ENCODE data around the gene FBN1.

FBN1 gene

GRCh38 chr15:48625126-48625525, 20.4 kb downstream of the FBN1 start:
- peaks cover 5% of the 10 kb centered on the region for H3K27me3 Mint-ChIP-seq (ENCODE audit: low read depth)
- H3K36me3 Mint-ChIP-seq (ENCODE audit: low read depth) = no peaks in the 10 kb centered on the region
- no peaks in the 10 kb centered on the region for H3K9me3 Mint-ChIP-seq
- DNase-seq (ENCODE audit: low spot score) = no peak
- H3K27ac Mint-ChIP-seq = no peak overlapping the region
- H3K4me1 Mint-ChIP-seq (ENCODE audit: low read depth) = no peaks in the 10 kb centered on the region
- H3K4me3 Mint-ChIP-seq = no peak overlapping the region

DNA sequence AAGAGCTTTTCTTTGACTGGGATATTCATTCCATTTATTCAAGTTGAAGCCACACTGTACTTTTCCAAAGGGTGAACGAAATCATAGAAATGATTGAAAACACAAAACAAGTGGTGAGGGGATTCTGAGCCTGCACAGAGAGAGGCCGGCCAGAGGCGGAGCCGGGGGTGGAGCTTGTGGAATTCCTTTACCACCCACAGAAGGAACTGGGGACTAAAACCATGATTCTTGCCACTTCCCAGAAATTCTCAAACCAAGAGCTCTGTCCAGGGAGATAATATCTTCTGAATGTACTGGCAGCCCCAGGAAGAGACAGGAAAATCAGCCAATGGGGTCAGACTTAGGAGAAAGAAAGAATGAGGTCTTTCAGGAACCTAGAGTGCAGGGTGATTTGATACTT, 20.8 kb downstream of the FBN1 start:
- no peaks in the 10 kb centered on the region for H3K4me1 Mint-ChIP-seq (ENCODE audit: low read depth)
- H3K27me3 Mint-ChIP-seq (ENCODE audit: low read depth) = peaks cover 5% of the 10 kb centered on the region
- DNase-seq (ENCODE audit: low spot score) = no peak
- no peak overlapping the region for H3K27ac Mint-ChIP-seq
- H3K36me3 Mint-ChIP-seq (ENCODE audit: low read depth) = no peaks in the 10 kb centered on the region
- H3K9me3 Mint-ChIP-seq = no peaks in the 10 kb centered on the region
- no peak overlapping the region for H3K4me3 Mint-ChIP-seq

GRCh38 chr15:48623456-48623855, 22.1 kb downstream of the FBN1 start:
- H3K36me3 Mint-ChIP-seq (ENCODE audit: low read depth) = no peaks in the 10 kb centered on the region
- H3K27ac Mint-ChIP-seq = no peak overlapping the region
- H3K4me1 Mint-ChIP-seq (ENCODE audit: low read depth) = no peaks in the 10 kb centered on the region
- no peak for DNase-seq (ENCODE audit: low spot score)
- no peaks in the 10 kb centered on the region for H3K9me3 Mint-ChIP-seq
- H3K27me3 Mint-ChIP-seq (ENCODE audit: low read depth) = peaks cover 5% of the 10 kb centered on the region
- no peak overlapping the region for H3K4me3 Mint-ChIP-seq

- no peak overlapping the region for H3K4me3 Mint-ChIP-seq
- no peak overlapping the region for H3K27ac Mint-ChIP-seq
Measured at GRCh38 chr15:48622237-48622636, 23.3 kb downstream of the FBN1 start.

GRCh38 chr15:48619446-48619845, 26.1 kb downstream of the FBN1 start:
- Mint-ChIP-seq H3K36me3 (ENCODE audit: low read depth) (no peaks in the 10 kb centered on the region), H3K4me1 (ENCODE audit: low read depth) (no peaks in the 10 kb centered on the region), H3K27ac (no peak overlapping the region), H3K9me3 (no peaks in the 10 kb centered on the region), H3K27me3 (ENCODE audit: low read depth) (peaks cover 4% of the 10 kb centered on the region), H3K4me3 (no peak overlapping the region)
- DNase-seq (ENCODE audit: low spot score) = no peak

More at GRCh38 chr15:48622237-48622636, 23.3 kb downstream of the FBN1 start:
- Mint-ChIP-seq H3K4me1 (ENCODE audit: low read depth) (no peaks in the 10 kb centered on the region), H3K27me3 (ENCODE audit: low read depth) (peaks cover 5% of the 10 kb centered on the region), H3K9me3 (no peaks in the 10 kb centered on the region), H3K36me3 (ENCODE audit: low read depth) (no peaks in the 10 kb centered on the region)
- no peak for DNase-seq (ENCODE audit: low spot score)

DNA sequence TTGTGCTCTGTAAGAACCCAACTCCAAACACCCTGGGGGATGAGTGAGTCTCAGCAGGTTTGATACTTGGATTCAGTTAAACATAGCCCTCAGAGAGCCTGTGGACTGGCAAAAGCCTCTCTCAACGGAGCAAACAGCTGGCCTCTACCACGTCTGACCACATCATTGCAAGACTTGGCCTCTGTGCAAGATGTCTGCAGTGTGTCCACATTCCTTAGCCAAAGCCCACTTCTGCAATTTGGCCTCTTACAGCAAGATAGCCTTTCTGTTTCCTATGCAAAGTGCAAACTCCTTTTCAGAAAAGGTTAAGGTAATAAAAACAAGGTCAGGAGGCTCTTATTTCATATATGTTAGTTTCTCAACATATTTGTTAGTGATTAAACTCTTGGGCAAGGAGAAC, 27.9 kb downstream of the FBN1 start:
- Mint-ChIP-seq H3K27me3 (ENCODE audit: low read depth) (peaks cover 4% of the 10 kb centered on the region), H3K36me3 (ENCODE audit: low read depth) (no peaks in the 10 kb centered on the region), H3K27ac (no peak overlapping the region), H3K4me1 (ENCODE audit: low read depth) (no peaks in the 10 kb centered on the region), H3K4me3 (no peak overlapping the region), H3K9me3 (no peaks in the 10 kb centered on the region)
- no peak for DNase-seq (ENCODE audit: low spot score)

DNA sequence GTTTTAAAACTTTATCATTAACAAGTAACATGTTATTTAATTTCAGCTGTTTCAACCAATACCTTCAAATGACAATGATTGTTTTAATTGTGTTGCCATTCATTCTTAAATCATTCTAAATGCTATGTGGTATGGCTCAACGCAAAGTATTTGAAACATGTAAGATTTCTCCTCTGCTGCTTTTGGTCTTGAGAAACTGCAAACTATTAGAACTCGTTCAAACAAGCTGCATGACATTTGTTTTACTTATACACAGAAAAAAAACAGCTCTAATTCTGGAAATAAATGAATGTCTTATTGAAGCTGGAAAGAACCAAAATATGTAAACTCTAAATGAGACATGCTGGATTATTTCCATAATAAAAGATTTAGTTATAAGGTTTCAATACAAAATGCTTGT, 29.3 kb downstream of the FBN1 start:
- Mint-ChIP-seq H3K36me3 (ENCODE audit: low read depth) (no peaks in the 10 kb centered on the region), H3K27me3 (ENCODE audit: low read depth) (peaks cover 4% of the 10 kb centered on the region), H3K4me1 (ENCODE audit: low read depth) (no peaks in the 10 kb centered on the region), H3K4me3 (no peak overlapping the region), H3K9me3 (no peaks in the 10 kb centered on the region), H3K27ac (no peak overlapping the region)
- DNase-seq (ENCODE audit: low spot score) = no peak

GRCh38 chr15:48614051-48614450, 31.5 kb downstream of the FBN1 start:
- Mint-ChIP-seq H3K4me3 (no peak overlapping the region), H3K9me3 (no peaks in the 10 kb centered on the region), H3K4me1 (ENCODE audit: low read depth) (no peaks in the 10 kb centered on the region), H3K27ac (no peak overlapping the region), H3K27me3 (ENCODE audit: low read depth) (no peaks in the 10 kb centered on the region), H3K36me3 (ENCODE audit: low read depth) (no peaks in the 10 kb centered on the region)
- DNase-seq (ENCODE audit: low spot score) = no peak

GRCh38 chr15:48609486-48609885, 36.0 kb downstream of the FBN1 start:
- no peak overlapping the region for H3K4me3 Mint-ChIP-seq
- DNase-seq (ENCODE audit: low spot score) = no peak
- H3K4me1 Mint-ChIP-seq (ENCODE audit: low read depth) = no peaks in the 10 kb centered on the region

GRCh38 chr15:48607846-48608245, 37.7 kb downstream of the FBN1 start:
- Mint-ChIP-seq H3K4me3 (no peak overlapping the region), H3K9me3 (no peaks in the 10 kb centered on the region), H3K27me3 (ENCODE audit: low read depth) (no peaks in the 10 kb centered on the region), H3K4me1 (ENCODE audit: low read depth) (no peaks in the 10 kb centered on the region), H3K27ac (no peak overlapping the region), H3K36me3 (ENCODE audit: low read depth) (no peaks in the 10 kb centered on the region)
- DNase-seq (ENCODE audit: low spot score) = no peak

More at GRCh38 chr15:48609486-48609885, 36.0 kb downstream of the FBN1 start:
- no peaks in the 10 kb centered on the region for H3K9me3 Mint-ChIP-seq
- H3K27ac Mint-ChIP-seq = no peak overlapping the region
- H3K36me3 Mint-ChIP-seq (ENCODE audit: low read depth) = no peaks in the 10 kb centered on the region
- no peaks in the 10 kb centered on the region for H3K27me3 Mint-ChIP-seq (ENCODE audit: low read depth)

DNA sequence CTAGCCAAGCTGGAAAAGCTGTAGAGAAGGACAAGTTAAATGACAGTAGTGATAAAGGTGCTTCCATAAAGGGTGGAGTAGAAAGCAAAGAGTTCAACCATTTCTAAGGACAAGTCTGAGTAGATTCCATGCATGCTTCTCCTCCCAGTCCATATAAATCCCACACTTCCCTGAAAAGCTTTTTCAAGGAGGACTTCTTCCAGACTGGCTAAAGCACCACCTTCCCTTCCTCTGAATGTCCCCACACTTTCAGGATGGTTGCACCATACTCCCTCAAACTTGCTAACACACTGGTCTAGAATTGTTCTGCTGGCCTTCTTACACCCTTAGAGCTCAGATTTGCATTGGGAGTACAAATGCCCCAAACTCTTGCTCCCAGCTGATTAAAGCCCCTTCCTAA, 40.9 kb downstream of the FBN1 start:
- Mint-ChIP-seq H3K27ac (no peak overlapping the region), H3K27me3 (ENCODE audit: low read depth) (no peaks in the 10 kb centered on the region), H3K4me3 (no peak overlapping the region), H3K4me1 (ENCODE audit: low read depth) (no peaks in the 10 kb centered on the region), H3K36me3 (ENCODE audit: low read depth) (no peaks in the 10 kb centered on the region), H3K9me3 (no peaks in the 10 kb centered on the region)
- DNase-seq (ENCODE audit: low spot score) = no peak

DNA sequence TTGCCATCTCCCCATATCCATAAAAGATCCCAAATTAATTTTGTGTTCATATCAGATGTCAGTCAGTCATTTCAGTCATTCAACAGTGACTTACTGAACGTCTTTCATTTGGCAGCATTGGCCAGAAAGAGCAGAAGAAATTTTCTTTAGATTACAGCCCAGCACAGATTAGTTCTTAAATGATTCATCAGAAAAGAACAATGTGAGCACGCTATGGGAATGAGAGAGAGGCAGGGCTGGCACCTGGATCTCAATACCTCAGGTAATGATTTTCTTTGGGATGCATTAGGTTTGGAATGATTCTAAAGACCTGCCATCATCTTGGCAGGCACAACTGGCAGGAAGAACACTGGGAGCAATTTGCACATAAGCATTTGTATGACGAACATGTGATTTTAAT, 41.6 kb downstream of the FBN1 start:
- Mint-ChIP-seq H3K9me3 (no peaks in the 10 kb centered on the region), H3K4me1 (ENCODE audit: low read depth) (no peaks in the 10 kb centered on the region), H3K4me3 (no peak overlapping the region), H3K27ac (no peak overlapping the region), H3K27me3 (ENCODE audit: low read depth) (no peaks in the 10 kb centered on the region), H3K36me3 (ENCODE audit: low read depth) (no peaks in the 10 kb centered on the region)
- no peak for DNase-seq (ENCODE audit: low spot score)

- Mint-ChIP-seq H3K36me3 (ENCODE audit: low read depth) (no peaks in the 10 kb centered on the region), H3K4me1 (ENCODE audit: low read depth) (no peaks in the 10 kb centered on the region), H3K27me3 (ENCODE audit: low read depth) (no peaks in the 10 kb centered on the region), H3K4me3 (no peak overlapping the region), H3K27ac (no peak overlapping the region), H3K9me3 (no peaks in the 10 kb centered on the region)
- no peak for DNase-seq (ENCODE audit: low spot score)
Measured at GRCh38 chr15:48603123-48603500, 42.4 kb downstream of the FBN1 start.

GRCh38 chr15:48602358-48603122, 43.0 kb downstream of the FBN1 start:
- no peak for DNase-seq (ENCODE audit: low spot score)
- Mint-ChIP-seq H3K27me3 (ENCODE audit: low read depth) (no peaks in the 10 kb centered on the region), H3K4me3 (no peak overlapping the region), H3K9me3 (no peaks in the 10 kb centered on the region), H3K4me1 (ENCODE audit: low read depth) (no peaks in the 10 kb centered on the region), H3K36me3 (ENCODE audit: low read depth) (no peaks in the 10 kb centered on the region), H3K27ac (no peak overlapping the region)

GRCh38 chr15:48601095-48601494, 44.4 kb downstream of the FBN1 start:
- Mint-ChIP-seq H3K27ac (no peak overlapping the region), H3K36me3 (ENCODE audit: low read depth) (no peaks in the 10 kb centered on the region), H3K4me3 (no peak overlapping the region), H3K27me3 (ENCODE audit: low read depth) (no peaks in the 10 kb centered on the region), H3K9me3 (no peaks in the 10 kb centered on the region), H3K4me1 (ENCODE audit: low read depth) (no peaks in the 10 kb centered on the region)
- no peak for DNase-seq (ENCODE audit: low spot score)
